GM21576 (cell line): ENCODE data around the gene ASTL.

ENCODE experiments used
- ATAC-seq: cut with Tn5 transposase; IDR thresholded peaks from one replicate; pipeline ENCODE4 v1.9.1; 2021; ENCODE audit warnings: mild to moderate bottlenecking, moderate library complexity; ENCODE audit not compliant: unreplicated experiment

The ASTL gene

DNA sequence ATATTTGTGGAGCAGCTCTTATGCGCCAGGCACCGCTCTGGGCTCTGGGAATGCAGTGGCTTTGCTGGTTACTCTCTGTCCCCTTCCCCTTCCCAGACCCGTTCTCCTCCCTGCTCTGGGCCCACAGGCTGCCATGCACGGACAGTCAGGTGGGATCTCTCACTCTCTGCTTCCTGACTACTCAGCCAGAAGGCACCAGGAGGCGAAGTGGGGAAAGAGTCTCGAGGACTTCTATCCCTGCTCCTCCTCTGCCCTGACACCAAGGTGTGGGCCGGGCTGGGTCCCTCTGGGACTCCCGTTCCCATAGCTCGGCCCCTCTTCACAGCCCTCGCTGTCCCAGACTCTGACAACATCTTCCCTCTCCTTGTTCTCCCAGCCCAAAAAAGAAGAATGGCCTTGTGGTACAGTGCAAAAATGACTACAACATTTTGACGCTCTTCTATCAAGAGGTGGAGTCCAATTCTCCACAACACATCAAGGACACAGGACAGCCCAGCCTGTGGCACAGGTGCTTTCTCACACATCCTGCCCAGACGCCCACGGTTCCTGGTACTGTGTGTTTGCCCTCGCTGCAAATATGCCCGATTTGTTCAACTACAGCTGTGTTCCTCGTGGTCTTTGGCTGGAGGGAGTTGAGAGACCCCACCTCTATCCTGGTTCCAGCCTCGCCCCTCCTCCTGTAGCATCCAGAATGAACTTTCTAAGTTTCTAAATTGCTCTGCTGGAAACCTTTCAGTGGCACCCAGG, 21.0 kb upstream of the ASTL start:
- no peak for ATAC-seq

DNA sequence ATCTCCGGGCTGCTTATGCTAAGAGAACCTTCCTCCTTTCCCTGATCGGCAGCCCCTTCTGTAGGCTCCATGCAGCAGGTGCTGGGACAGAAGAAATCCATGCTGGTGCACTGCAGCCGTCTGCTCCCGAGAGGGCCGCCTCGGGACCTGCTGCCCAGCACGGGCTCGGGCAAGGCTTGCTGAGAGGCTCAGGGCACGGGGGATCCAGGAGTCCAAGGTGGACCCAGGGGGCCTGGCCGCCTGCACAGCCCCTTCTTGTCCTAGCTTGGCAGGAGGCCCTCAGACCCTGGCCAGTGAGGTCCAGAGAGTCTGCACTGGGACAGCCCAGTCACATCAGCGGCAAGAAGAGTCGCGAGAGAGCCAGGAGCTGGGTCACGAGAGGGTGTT, 20.2 kb upstream of the ASTL start:
- no peak for ATAC-seq

DNA sequence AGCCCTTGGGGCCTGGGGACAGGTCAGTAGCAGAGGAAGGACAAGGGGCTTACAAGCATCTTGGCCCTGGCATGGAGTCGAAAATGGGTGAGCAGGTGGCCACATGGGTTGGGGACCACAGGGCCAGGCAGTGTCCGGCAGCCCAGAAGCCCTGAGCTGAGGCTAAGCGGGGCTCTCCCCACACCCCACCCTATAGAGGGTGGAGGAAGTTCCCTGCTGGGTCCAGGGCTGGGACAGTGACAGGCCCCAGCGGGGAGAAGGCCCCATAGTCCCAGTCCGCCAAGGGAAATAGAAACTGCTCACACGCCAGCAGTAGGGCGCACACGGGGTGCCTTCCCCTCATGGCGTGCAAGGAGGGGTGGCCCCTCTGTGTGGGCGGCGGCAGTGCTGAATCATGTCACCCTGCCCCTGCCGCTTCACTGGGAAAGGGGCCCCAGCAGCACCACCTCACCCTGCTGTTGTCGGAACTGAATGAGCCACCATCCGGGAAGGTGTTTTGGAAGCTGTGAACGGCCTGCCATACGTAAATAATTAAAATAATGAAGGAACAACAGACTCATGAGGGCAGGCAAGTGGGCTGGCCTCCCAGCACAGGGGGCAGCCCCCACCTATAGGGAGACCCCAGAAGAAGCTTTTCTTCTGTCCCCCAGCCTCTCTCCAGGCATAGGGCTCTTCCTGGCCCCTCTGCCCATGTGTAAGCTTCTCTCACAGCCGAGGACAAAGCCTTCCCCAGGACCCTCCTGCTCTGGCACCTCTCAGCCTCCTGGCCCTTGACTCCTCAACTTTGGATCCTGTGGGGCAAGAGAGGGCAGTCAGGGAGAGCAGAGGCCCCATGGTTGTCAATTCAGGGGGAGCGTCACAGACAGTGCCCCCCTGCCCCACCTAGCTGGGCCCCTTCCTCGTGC, 19.6 kb upstream of the ASTL start:
- peak; percentile 53 for ATAC-seq

- ATAC-seq: peak; percentile 21
These were observed 18.8 kb upstream of the ASTL start for GRCh38 chr2:96156926-96157648.

GRCh38 chr2:96156011-96156820, 17.9 kb upstream of the ASTL start:
- no peak for ATAC-seq

DNA sequence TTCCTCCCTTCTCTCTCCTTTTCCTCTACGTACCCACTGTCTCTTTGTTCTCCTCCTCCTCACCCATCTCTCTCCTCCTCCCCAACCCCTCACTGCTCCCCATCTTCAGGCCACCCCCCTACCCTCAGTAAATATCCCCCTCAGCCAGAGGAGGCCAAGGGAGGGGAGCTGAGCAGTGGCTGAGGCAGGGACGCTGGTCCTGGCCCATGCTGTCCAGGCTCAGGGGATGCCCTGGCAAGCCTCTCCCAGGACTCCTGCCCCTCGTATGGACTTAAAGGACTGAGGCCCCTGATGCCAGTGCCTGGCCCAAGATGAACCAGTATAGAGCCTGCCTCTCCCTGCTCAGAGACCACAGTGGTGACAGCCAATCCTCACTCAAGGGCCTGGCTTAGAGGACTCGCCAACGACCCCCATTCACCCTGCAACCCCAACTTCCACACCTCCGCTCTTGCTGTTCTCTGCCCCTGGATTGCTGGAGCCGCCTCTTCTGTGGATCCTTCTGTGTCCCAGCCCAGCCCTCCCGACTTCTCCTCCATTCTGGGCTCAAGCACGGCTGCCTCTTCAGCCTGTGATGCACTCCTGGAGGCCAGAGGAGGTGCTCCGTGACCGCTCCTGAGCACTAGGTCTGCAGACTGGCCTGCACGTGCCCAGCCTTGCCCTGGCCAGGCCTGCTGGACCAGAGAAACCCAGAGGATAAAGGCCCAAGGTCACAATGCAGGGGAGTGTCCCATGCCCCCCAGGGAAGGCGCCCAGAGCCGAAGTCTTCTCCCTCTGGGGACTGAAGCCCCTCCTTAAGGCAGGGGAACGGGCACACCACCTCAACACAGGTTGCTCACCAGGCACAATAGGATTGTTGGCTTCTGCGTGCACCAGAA, 16.4 kb upstream of the ASTL start:
- no peak for ATAC-seq

DNA sequence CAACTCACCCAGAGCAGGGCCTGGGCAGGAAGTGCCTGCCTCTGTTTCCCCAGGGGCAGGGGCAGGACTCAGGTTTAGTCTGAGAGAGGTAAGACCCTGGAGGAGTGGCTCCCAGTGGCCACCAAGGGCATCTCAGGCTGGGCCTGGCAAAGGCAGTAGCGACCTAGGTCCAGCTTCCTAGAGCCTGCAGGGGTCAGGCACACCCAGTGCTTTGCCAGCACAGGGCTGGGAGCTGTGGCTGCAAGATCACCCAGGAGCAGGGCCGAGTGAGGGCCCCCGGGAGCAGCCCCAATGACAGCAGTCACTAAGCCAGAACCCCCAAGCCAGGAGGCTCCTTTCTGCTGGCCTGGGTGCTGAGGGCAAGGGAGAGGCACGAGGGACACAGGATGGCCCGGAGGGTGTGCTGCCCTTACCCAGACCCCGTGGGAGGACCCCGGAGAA, 15.7 kb upstream of the ASTL start:
- ATAC-seq: no peak

DNA sequence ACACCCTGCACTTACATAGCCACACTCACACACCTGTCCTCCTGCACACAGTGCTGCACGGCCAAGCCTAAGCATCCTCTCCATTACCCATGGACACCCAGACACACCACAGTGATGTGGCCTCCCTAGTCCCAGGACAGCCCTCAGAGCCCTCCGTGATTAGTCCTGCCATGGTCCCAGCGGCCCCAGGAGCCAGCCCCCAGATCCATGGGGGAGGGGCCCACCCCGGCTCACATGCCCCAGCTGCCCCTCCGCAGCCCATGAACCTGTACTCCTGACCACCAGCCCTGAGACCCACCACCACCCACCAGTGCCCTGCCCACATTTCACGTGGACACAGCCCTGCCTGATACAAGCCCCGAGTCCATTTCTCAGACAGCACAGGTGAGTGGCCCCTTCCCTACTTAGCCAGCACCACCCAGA, 15.0 kb upstream of the ASTL start:
- ATAC-seq: no peak

GRCh38 chr2:96152304-96153161, 14.2 kb upstream of the ASTL start:
- ATAC-seq: no peak

DNA sequence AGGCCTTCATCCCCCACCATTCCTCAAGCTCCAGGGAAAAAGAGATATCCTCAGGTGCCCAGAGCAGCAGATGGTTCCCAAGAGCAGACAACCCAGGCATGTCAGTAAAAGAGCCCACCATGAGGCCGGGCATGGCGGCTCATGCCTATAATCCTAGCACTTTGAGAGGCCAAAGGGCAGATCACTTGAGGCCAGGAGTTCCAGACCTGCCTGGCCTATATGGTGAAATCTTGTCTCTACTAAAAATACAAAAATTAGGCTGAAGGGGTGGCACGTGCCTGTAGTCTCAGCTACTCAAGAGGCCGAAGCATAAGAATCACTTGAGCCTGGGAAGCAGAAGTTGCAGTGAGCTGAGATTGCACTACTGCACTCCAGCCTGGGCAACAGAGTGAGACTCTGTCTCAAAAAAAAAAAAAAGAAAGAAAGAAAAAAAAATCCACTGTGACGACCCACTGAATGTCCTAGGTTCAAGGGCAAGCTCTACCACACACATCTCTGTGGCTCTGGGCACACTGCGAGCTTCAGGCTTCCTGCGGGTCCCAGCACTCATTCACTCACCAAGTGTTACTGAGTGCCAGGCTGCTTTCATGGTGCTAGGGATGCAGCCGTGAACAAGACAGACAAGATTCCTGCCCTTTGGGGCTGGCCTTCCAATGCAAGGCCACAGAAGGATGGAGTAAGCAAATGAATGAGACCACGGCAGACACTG, 13.4 kb upstream of the ASTL start:
- ATAC-seq: no peak

DNA sequence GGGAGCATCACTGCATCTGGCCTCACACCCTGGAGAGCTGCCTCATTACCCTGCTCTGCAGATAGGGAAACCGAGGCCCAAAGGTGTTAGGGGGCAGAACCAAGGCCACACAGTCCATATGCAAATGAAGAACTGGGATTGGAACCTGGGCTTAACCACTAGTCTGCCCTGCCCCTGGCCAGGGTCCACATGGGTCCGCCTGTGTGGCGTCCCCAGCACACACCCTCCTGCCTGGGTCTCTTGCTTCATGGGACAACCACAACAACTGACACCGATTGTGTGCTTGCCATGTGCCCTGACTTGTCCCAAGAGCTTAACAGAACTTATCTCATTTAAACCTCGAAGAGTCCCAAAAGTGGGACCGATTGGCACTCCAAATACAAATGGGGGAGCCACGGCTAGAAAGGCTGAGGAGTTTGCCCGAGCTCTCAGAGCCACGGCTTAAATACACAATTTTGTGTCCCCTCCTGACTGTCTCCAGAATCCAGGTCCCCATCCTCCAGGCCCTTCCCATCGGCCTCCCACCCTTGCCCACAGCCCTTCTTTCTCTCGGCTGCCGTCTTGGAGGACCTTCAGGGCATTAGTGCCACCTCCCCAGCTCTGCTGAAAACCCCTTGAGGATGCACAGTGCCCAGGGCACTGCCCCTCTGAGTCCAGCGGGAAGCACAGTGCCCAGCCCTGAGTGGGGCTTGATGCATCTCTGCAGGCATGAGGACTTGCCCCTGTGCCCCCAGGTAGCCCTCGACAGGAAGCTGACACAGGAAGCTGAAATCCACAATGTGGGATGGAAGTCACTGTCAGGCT, 12.7 kb upstream of the ASTL start:
- ATAC-seq: no peak

DNA sequence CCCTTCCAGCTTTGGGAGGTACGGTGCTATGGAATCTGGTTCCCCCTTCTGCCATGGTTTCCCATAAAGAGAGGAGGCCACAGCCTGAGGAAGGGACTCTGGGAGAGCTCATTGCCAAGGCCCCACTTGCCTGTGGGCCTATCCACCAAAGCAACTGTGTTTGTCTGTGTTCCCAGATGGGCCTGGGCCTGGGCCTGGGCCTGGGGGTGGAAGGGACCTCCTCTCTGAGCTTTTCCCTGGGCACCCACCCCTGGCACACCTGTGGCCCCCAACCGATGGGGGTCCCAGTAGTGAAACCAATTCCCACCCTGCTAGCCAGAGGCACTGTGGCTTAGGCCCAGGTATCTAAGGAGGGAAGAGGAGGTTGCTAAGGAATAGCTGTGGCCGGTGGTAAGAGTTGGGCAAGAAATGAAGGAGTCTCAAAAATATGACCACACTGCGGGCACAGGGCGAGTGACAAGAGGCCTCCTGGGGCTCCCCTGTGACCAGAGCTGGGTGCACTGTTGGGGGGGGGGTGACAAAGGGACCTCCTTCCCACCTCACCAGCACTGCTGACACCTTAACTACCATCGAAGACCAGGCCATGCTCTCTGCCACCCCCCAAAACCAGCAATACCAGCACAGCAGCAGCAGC, 11.8 kb upstream of the ASTL start:
- ATAC-seq: no peak

DNA sequence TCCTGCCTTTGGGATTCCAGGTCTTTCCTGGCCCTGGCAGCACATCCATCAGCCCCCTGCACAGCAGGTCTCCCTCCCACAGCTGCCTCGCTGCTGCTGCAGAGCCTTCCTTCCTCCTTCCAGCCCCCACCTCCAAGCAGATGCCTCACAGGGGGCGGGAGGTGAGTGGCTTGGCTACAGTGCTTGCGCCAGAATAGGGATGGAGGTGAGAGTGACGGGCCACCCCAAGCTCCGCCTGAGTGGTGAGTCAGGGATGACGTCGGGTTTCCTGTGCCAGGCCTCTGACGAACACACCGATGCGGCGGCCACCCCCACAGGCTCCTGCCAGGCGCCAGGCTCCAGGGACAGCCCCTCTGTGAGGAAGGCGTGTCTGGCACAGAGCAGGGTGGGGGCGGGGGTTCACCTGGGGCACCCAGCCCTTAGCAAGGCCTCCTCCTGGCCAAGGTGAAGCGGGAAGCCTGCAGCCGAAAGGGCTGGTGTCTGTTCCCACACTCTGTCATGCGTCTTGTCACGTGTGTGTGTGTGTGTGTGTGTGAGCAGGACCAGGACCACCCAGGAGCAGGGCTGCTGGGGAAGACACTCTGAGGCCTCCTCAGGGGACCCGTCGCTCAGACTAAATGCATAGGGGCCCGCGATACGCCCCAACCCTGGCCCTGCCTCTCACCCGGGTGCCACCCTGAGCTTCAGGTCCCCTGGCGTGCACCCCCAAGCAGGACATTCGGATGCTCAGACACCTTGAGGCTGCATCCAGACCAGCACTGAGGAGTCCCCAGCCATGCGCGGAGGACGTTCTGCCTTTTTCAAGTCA, 10.3 kb upstream of the ASTL start:
- ATAC-seq: peak; percentile 52

DNA sequence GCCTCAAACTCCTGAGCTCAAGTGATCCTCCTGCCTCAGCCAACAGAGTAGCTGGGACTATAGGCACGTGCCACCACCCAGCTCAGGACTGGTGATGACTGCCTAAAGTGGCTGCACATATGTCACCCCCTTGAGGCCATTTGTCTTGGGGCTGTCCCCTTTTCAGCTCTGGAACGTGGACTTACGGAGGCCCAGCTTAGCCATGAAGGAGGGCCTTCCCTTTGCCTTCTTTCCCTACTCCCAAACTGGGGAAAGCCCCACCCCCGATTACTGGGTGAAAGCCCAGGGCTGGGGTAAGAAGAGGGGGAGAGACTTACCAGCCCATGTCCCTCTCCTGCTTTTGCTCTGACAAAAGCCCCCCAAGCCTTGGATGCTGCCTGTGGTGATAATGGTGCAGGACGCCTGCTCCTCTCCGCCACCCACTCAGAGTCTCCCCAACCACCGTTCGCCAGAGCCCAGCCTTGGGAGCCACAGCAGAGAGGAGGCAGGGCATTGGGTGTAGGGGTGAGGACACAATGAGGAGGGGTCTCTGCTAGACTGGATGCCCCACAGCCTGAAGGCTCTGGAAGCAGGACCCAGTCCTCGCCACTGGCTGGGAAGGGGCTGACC, 9.4 kb upstream of the ASTL start:
- no peak for ATAC-seq

- ATAC-seq: no peak
These were observed 8.7 kb upstream of the ASTL start for GRCh38 chr2:96146881-96147592.
